H9 (cell line): Measurements from ENCODE around the gene CCDC88C. TPM values are rescaled to one million over a fixed set of nuclear protein-coding genes. Genes with fewer than 3 reads are reported as not detected.

ENCODE experiments used
- DNase-seq: peaks from one replicate; pipeline ENCODE4 v3.0.0-alpha.2; 2017
- H2AFZ ChIP-seq: one replicate; pipeline ENCODE4 v1.6.1; 2013; ENCODE audit warnings: mild to moderate bottlenecking, low read length, control low read depth, moderate library complexity
- H2AK5ac ChIP-seq: 2 replicates; pipeline ENCODE4 v1.6.1; 2013; ENCODE audit warnings: low read length, control low read depth, mixed read lengths; ENCODE audit not compliant: insufficient read length
- H2BK120ac ChIP-seq: one replicate; pipeline ENCODE4 v1.6.1; 2013; ENCODE audit warnings: low read depth, mild to moderate bottlenecking, low read length, control low read depth, inconsistent platforms; ENCODE audit not compliant: poor library complexity, severe bottlenecking
- H2BK12ac ChIP-seq: 2 replicates; pipeline ENCODE4 v1.6.1; 2013; ENCODE audit warnings: low read length, control low read depth, mixed read lengths, low read depth; ENCODE audit not compliant: insufficient read length
- H2BK15ac ChIP-seq: 2 replicates; pipeline ENCODE4 v1.6.1; 2013; ENCODE audit warnings: low read depth, low read length, control low read depth
- H2BK20ac ChIP-seq: one replicate; pipeline ENCODE4 v1.6.1; 2013; ENCODE audit warnings: low read depth, mild to moderate bottlenecking, low read length, control low read depth, inconsistent platforms; ENCODE audit not compliant: poor library complexity, severe bottlenecking
- H2BK5ac ChIP-seq: 2 replicates; pipeline ENCODE4 v1.6.1; 2013; ENCODE audit warnings: low read length, control low read depth, mixed read lengths; ENCODE audit not compliant: insufficient read length
- H3K14ac ChIP-seq: 2 replicates; pipeline ENCODE4 v1.6.1; 2013; ENCODE audit warnings: low read length, control low read depth; ENCODE audit not compliant: insufficient read depth
- H3K18ac ChIP-seq: 2 replicates; pipeline ENCODE4 v1.6.1; 2013; ENCODE audit warnings: low read depth, mild to moderate bottlenecking, mixed read lengths, low read length, control low read depth; ENCODE audit not compliant: insufficient read length
- H3K23ac ChIP-seq: 2 replicates; pipeline ENCODE4 v1.6.1; 2013; ENCODE audit warnings: low read length, control low read depth, mixed read lengths, low read depth; ENCODE audit not compliant: insufficient read length
- H3K23me2 ChIP-seq: 2 replicates; pipeline ENCODE4 v1.6.1; 2013; ENCODE audit warnings: low read depth, mild to moderate bottlenecking, mixed read lengths, low read length, control low read depth; ENCODE audit not compliant: insufficient read length, poor library complexity, severe bottlenecking
- H3K27ac ChIP-seq: 2 replicates; pipeline ENCODE4 v1.5.1; 2013; ENCODE audit warnings: low read length, control low read depth, mixed read lengths, low read depth; ENCODE audit not compliant: insufficient read length
- H3K27me3 ChIP-seq: 2 replicates; pipeline ENCODE4 v1.6.1; 2013; ENCODE audit warnings: low read length, control low read depth, inconsistent platforms; ENCODE audit not compliant: insufficient read depth
- H3K4ac ChIP-seq: 2 replicates; pipeline ENCODE4 v1.6.1; 2013; ENCODE audit warnings: low read depth, mild to moderate bottlenecking, control low read depth, inconsistent platforms, low read length, moderate library complexity
- H3K4me1 ChIP-seq: 2 replicates; pipeline ENCODE4 v1.6.1; 2013; ENCODE audit warnings: low read length, control low read depth, inconsistent platforms; ENCODE audit not compliant: insufficient read depth
- H3K4me2 ChIP-seq: 2 replicates; pipeline ENCODE4 v1.6.1; 2013; ENCODE audit warnings: low read length, control low read depth, mixed read lengths; ENCODE audit not compliant: insufficient read length, insufficient read depth
- H3K56ac ChIP-seq: 2 replicates; pipeline ENCODE4 v1.6.1; 2013; ENCODE audit warnings: low read depth, mild to moderate bottlenecking, mixed read lengths, low read length, control low read depth; ENCODE audit not compliant: insufficient read length
- H3K79me1 ChIP-seq: 2 replicates; pipeline ENCODE4 v1.6.1; 2013; ENCODE audit warnings: low read depth, mild to moderate bottlenecking, moderate library complexity, low read length, control low read depth, inconsistent platforms; ENCODE audit not compliant: insufficient read depth, poor library complexity, severe bottlenecking
- H3K79me2 ChIP-seq: 2 replicates; pipeline ENCODE4 v1.6.1; 2013; ENCODE audit warnings: low read length, control low read depth, inconsistent platforms; ENCODE audit not compliant: insufficient read depth
- H3K9ac ChIP-seq: 2 replicates; pipeline ENCODE4 v1.6.1; 2013; ENCODE audit warnings: low read length, control low read depth, mixed read lengths; ENCODE audit not compliant: insufficient read length; ENCODE audit errors: extremely low read depth
- H3K9me3 ChIP-seq: one replicate; pipeline ENCODE4 v1.6.1; 2013; ENCODE audit warnings: low read depth, low read length, inconsistent platforms; ENCODE audit not compliant: control insufficient read depth
- H3T11ph ChIP-seq: one replicate; pipeline ENCODE4 v1.6.1; 2013; ENCODE audit warnings: mild to moderate bottlenecking, low read length, control low read depth, inconsistent platforms
- H4K20me1 ChIP-seq: one replicate; pipeline ENCODE4 v1.6.1; 2013; ENCODE audit not compliant: control insufficient read depth, insufficient read length, insufficient read depth
- H4K5ac ChIP-seq: 2 replicates; pipeline ENCODE4 v1.6.1; 2013; ENCODE audit warnings: low read depth, mild to moderate bottlenecking, mixed read lengths, low read length, control low read depth; ENCODE audit not compliant: insufficient read length
- H4K8ac ChIP-seq: replicated peaks from 2 replicates; pipeline ENCODE4 v1.6.1; 2013; ENCODE audit warnings: low read length, control low read depth, mixed read lengths, low read depth; ENCODE audit not compliant: insufficient read length
- H4K91ac ChIP-seq: 2 replicates; pipeline ENCODE4 v1.6.1; 2013; ENCODE audit warnings: low read depth, mild to moderate bottlenecking, moderate library complexity, mixed read lengths, low read length, control low read depth; ENCODE audit not compliant: insufficient read length
- H3K27ac Mint-ChIP-seq, 3 experiments: 2 replicates in 2 of 3; 3 replicates in 1 of 3; pipeline ENCODE4 v1.8.0; 2020 to 2021; ENCODE audit warnings: mixed read lengths in 3 of 3, mild to moderate bottlenecking in 1 of 3, moderate library complexity in 1 of 3
- H3K27me3 Mint-ChIP-seq: 2 replicates; pipeline ENCODE4 v1.8.0; 2021; ENCODE audit warnings: low read depth, mild to moderate bottlenecking, moderate library complexity, mixed read lengths
- H3K36me3 Mint-ChIP-seq, 3 experiments: 2 replicates in 2 of 3; 3 replicates in 1 of 3; pipeline ENCODE4 v1.8.0; 2020 to 2021; ENCODE audit warnings: low read depth in 3 of 3, mixed read lengths in 3 of 3; ENCODE audit not compliant: insufficient read depth in 1 of 3
- H3K4me1 Mint-ChIP-seq, 2 experiments: 2 replicates each; pipeline ENCODE4 v1.8.0; 2020; ENCODE audit warnings: mixed read lengths in 2 of 2
- H3K4me3 Mint-ChIP-seq, 2 experiments: 2 replicates in 1 of 2; 3 replicates in 1 of 2; pipeline ENCODE4 v1.8.0; 2020 to 2021; ENCODE audit warnings: mild to moderate bottlenecking in 2 of 2, mixed read lengths in 2 of 2, moderate library complexity in 1 of 2
- H3K9me3 Mint-ChIP-seq, 2 experiments: 2 replicates in 1 of 2; 3 replicates in 1 of 2; pipeline ENCODE4 v1.8.0; 2020; ENCODE audit warnings: mild to moderate bottlenecking in 2 of 2, mixed read lengths in 2 of 2, moderate library complexity in 1 of 2
- CTCF ChIP-seq: fragments of 200-600 bp; sonication (generic); conservative IDR thresholded peaks from 3 replicates; pipeline ENCODE4 v1.8.0; 2021; ENCODE audit warnings: antibody characterized with exemption, mild to moderate bottlenecking
- WGBS: extraction: QIAGEN DNeasy Blood & Tissue Kit; methylation state at CpG from one replicate; pipeline ENCODE4 v1.1.7; 2013; ENCODE audit warnings: missing lambda C conversion rate, low lambda C conversion rate, mixed read lengths; ENCODE audit not compliant: insufficient read length; ENCODE audit errors: extremely low coverage; 5-methylcytosine and 5-hydroxymethylcytosine counted together
- total RNA-seq: library from RNA; stranded (reverse); gene quantifications from 2 replicates; pipeline ENCODE4 v1.2.1, GENCODE V29; 2021

The CCDC88C gene
- total RNA-seq, 1 experiment from 2014 or later: 52.4 TPM

- H2BK120ac ChIP-seq: no peak overlapping the region
- TF ChIP-seq CTCF: no peak
- H3K14ac ChIP-seq: no peak overlapping the region
- no peak overlapping the region for H3T11ph ChIP-seq
- no peak overlapping the region for H2BK20ac ChIP-seq
- no peak for DNase-seq
- no peak overlapping the region for H3K4me3 Mint-ChIP-seq
- no peaks in the 10 kb centered on the region for H3K79me2 ChIP-seq
- H2AFZ ChIP-seq: no peak overlapping the region
- no peak overlapping the region for H3K23ac ChIP-seq
- H3K56ac ChIP-seq: no peak overlapping the region
- no peak overlapping the region for H2BK15ac ChIP-seq
- no CpG with 5 or more reads among the region's 3 CpGs for WGBS
- H3K27me3 Mint-ChIP-seq: peaks cover 12% of the 10 kb centered on the region
- no peak overlapping the region for H3K18ac ChIP-seq
- no peaks in the 10 kb centered on the region for H4K20me1 ChIP-seq
- H2BK5ac ChIP-seq: no peak overlapping the region
- H3K79me1 ChIP-seq: no peaks in the 10 kb centered on the region
- peaks cover 12 to 13% of the 10 kb centered on the region in 2 experiments for H3K4me1 Mint-ChIP-seq
- H4K91ac ChIP-seq: no peak overlapping the region
- H3K9ac ChIP-seq: no peak overlapping the region
- H3K4me2 ChIP-seq: no peak overlapping the region
- H4K8ac ChIP-seq: no peak overlapping the region
- H3K4me1 ChIP-seq: peaks cover 4% of the 10 kb centered on the region
- H3K27ac Mint-ChIP-seq: no peak overlapping the region
- peaks cover 12 to 19% (median 14%) of the 10 kb centered on the region in 3 experiments for H3K36me3 Mint-ChIP-seq
- no peak overlapping the region for H2AK5ac ChIP-seq
- H3K4ac ChIP-seq: no peak overlapping the region
- no peaks in the 10 kb centered on the region for H3K27me3 ChIP-seq
- no peak overlapping the region for H3K27ac ChIP-seq
- H3K9me3 Mint-ChIP-seq: peaks cover 10 to 16% of the 10 kb centered on the region in 2 experiments; a peak in 4 of 5 replicates
- no peak overlapping the region for H4K5ac ChIP-seq
- H2BK12ac ChIP-seq: no peak overlapping the region
- no peaks in the 10 kb centered on the region for H3K23me2 ChIP-seq
- H3K9me3 ChIP-seq: no peaks in the 10 kb centered on the region
These were observed 186.2 kb downstream of the CCDC88C start for GRCh38 chr14:91231446-91231845.
